GM19238 (cell line): ENCODE data around the gene CEP89.
"Not testable (repeated sequence)": the region's sequence is repeated elsewhere in the genome, so short reads cannot be mapped to it uniquely, and the experiment has no call there.

ENCODE experiments used
- DNase-seq: peaks from one replicate; pipeline ENCODE4 v3.0.0; 2011; ENCODE audit warnings: low spot score; ENCODE audit not compliant: insufficient read length

Gene CEP89

DNA sequence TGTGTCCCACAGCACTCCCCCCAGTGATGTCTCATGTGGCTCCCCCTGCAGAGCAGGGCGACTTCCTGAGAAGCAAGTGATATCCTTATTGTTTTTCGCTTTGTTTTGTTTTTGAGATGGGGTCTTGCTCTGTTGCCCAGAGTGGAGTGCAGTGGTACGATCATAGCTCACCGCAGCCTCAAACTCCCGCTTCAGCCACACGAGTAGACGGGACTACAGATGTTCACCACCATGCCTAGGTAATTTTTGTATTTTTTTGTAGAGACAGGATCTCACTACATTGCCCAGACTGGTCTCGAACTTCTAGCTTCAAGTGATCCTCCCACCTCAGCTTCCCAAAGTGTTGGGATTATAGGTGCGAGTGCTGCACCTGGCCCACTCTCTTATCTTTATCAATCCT, 5.0 kb downstream of the CEP89 start:
- no peak for DNase-seq

DNA sequence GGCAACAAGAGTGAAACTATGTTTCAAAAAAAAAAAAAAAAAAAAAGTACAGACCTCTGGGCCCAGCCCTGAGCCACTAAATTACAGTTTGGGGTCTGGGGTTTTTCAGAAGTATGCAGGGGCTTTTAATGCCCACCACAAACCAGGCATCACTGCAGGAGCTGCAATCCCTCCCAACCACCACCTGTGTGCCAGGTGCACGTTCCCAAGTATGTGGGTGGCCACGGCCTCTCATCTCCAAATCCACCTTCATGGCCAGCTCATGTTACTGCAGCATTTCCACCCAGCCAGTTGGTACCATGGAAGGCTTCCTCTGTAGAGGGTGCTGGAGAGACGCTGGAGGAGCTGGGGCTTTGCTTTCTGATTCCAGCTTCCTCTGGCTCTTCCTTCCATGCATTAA, 26.5 kb downstream of the CEP89 start:
- no peak for DNase-seq

DNA sequence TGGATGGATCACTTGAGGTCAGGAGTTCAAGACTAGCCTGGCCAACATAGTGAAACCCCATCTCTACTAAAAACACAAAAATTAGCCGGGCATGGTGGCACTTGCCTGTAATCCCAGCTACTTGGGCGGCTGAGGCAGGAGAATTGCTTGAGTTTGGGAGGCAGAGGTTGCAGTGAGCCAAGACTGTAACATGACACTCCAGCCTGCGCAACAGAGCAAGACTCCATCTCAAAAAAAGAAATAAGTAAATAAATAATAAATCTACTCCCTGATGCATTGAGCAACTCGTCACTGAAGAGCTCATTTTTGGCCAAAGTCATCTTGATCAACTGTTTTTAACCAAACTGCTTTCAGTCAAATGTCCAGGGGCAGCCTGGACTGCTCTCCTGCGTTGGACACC, 30.5 kb downstream of the CEP89 start:
- DNase-seq, result not testable (repeated sequence)

DNA sequence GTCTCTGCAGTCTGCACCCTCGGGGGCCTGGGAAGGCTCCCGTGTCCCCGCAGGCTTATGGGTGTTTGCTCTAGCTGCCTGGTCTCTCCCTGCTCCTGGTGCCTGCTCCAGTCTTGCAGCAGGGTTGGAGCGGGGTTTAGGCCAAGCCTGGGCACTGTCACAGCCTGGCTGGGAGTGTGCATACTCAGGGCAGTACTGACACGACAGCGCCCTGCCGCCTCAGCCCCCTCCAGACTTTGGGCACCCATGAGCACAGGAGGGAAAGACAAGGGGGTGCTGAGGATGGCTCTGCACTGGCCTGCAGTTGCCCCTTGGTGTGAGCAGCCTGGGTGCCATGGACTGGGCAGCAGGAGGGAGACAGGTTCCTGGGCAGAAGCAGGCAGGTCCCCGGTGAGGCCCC, 35.7 kb downstream of the CEP89 start:
- no peak for DNase-seq

DNA sequence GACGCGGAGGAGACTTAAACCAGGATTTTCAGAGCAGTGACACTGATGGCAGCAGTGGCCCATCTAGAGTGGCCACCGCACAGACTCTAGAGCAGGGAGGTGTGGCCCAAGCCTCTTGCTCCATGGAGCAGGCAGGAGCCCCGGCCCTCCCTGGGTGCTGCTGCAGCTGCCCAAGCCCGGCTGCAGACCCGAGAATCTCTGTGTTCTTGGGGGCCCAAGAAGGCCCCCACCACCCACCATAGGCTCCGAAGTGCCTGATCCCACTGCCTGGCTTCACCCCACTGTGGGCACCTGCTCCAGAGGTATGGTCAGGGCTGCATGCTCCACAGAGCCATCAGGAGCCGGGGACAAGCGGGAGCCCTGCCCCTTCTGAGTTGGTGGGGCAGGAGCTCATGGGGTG, 36.1 kb downstream of the CEP89 start:
- DNase-seq, result no peak

DNA sequence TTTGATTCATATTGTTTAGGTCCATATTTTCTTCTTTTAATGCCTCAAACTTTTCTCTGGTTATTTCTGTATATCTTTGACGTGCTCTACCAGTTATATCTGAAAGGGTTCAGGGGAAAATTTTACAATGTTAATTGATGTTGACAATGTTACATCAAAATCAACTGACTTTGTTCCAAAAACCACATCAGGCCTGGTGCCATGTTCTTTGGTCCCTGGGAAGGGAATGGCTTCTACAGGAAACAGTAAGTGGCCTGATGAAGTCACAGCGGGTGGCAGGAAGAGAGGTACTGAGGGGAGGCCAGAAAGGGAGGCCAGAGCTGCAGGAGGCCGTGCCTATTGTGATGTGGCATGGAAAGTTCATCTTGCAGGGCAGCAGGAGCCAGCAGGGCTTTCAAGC, 38.2 kb downstream of the CEP89 start:
- DNase-seq, result no peak

DNA sequence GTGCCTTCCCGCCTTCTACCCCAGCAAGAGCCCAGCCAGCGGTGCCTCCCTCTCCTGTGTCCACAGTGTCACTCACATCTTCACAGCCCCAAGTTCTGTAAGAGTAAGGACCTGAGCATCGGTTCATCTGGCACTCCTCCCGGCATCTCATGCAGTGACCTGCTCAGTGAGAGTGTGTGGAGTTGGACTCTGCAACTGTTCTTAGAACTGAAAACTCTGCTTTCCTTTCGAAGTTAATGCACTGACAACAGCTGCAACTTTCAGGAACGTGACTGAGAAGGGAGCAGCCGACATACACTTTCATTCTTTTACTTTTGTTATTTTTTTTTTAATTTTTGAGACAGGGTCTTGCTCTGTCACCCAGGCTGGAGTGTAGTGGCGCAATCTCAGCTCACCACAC, 41.2 kb downstream of the CEP89 start:
- DNase-seq, result no peak

DNA sequence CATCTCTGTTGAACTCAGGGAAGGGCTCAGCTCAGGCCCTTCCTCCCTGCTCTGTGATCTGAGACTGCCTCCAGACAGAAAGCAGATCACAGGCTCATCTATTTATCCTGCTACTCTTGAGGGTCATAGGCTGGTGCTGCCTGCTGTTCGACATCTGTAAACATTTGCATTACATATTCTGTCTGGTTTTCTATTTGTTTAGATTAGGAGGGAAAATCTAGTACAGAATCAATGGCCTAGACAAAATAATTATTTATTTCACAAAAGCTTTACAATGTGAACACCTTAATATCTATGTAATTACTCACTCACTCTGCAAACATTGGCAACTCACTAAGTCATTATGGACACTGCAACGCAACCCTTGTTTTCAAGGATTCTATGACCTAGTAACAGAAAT, 43.0 kb downstream of the CEP89 start:
- DNase-seq, result no peak

DNA sequence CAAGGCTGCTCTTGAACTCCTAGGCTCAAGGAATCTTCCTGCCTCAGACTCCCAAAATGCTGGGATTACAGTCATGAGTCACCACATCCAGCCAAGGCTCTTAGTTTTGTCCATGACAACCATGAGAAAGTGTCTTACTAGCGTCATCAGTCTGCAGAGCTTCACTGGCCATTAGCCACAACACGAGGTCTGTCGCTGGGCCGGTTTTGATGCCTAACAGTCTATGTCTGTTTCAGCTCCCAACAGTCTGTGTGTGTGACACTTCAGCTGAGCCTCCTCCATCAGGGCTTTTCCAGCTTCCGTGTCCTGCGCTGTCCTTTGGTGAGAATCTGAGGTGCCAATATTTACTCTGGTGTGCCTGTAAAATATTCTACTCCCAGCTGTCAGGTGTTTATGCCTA, 47.6 kb downstream of the CEP89 start:
- no peak for DNase-seq

DNA sequence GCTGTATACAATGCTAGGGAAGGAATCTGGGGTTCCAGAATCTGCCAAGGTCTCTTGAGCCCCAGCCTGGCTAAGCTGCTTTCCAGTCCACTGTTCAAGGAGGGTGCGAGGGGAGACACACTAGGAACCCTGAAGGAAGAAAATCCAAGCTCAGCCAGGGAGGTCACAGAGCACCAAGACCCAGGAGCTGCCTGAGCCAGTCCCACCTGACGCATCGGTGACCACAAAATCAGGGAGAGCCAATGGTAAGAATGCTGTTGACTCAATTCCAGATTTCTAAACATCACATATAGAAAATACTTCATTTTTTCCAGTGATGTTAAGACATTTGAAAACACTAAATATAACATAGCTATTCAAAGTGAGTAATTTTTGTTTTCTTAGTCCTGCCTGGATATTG, 50.1 kb downstream of the CEP89 start:
- no peak for DNase-seq

DNA sequence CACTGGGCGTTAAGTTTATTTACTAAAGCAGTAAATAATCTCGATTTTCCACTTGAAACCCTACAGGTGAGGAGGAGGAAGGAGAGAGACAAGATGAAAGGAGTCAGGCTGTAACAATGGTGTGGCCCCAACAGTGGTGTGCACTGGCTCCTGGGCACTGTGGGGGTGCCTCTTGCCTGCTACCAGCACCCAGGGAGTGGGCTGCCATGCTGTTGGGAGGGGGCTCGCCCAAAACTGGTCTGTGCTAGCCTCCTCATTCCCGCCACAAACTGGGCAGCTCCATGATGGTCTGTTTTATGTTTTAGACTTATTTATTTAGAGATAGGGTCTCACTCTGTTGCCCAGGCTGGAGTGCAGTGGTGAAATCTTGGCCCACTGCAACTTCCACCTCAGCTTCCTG, 52.4 kb downstream of the CEP89 start:
- no peak for DNase-seq

DNA sequence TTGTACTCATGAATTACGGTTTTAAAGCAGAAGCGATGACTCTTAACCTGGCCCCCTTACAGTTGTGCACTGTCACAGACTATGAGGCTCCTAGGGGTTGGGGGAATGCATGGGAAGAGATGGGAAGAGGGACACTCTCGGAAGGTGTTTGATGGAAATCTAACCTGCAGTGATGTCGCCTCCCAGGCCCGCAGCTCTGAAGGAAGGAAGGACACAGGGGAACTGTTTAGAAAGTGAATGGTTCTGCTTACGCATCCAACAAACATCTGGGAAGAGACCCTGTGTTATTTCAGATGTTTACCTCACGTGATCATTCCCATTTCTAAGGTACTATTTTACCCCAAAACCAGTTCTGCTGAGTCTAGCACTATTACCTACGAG, 54.2 kb downstream of the CEP89 start:
- DNase-seq, result no peak

DNA sequence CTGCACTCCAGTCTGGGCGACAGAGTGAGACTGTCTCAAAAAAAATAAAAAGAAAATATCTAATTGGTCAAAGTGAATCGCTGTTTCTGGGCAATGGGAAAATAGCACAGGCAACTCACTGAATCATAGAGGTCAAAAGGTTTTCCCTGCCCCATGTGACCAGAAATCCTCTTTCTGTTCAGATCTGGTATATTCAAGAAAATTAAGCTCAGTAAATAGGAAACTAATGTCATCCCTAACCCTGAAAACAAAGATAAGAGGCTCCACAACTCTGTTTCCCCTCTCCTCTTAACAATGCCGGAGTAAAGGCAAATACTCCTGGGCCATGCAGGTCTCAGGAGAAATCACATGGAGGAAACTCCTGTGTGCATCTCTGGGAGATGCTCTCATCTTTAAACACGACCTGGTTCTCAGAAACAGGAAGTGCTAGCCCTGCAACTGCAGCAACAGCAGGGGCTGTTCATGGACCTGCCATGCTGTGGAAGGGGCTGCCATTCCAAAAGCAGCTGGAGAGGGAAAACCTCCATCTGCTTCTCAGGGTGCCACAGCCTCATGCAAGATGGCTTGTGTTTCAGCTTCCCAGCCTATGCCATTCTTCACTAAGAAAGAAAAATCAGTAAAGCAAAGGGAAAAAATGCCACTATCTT, 54.7 kb downstream of the CEP89 start:
- DNase-seq, result no peak

DNA sequence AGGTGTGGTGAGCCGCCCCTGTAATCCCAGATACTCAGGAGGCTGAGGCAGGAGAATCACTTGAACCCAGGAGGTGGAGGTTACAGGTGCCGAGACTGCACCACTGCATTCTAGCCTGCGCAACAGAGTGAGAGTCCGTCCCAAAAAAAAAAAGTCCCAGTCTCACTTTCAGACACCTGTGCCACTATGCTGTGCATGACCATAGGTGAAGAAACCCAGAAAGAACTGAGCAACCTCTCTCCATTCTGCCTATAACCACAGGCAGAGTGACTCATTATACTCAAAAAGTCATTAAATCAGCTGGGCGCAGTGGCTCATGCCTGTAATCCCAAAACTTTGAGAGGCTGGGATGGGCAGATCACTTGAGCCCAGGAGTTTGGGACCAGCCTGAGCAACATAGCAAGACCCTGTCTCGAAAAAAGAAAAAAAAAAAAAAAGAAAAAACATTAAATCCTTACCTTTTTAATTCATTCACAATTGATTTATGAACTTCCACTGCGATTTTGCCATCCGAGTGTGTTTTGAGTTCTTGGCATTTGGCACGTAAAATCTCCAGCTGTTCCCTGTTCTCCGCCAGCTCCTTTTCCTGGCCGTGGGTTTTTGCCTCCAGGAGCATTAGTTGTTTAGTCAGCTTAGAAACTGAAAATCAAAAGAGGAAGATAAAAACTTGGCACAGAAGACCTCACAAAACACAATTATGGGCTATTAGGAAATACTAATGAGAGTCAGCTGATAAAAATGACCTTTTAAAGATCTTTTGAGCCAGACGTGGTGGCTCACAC, 56.7 kb downstream of the CEP89 start:
- DNase-seq, result no peak

DNA sequence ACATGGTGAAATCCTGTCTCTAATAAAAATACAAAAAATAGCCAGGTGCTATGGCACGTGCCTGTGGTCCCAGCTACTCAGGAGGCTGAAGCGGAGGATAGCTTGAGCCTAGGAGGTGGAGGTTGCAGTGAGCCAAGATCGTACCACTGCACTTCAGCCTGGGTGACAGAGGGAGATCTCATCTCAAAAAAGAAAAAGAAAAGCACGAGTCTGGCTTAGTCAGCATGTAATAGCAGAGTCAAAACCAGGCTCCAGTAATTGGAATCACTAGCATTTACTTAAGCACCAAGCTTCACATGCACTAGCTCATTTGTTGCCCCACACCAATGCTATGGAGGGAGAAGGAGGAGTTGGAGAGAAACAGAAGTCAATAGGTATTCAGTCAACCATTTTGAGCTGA, 60.3 kb downstream of the CEP89 start:
- DNase-seq, result no peak

DNA sequence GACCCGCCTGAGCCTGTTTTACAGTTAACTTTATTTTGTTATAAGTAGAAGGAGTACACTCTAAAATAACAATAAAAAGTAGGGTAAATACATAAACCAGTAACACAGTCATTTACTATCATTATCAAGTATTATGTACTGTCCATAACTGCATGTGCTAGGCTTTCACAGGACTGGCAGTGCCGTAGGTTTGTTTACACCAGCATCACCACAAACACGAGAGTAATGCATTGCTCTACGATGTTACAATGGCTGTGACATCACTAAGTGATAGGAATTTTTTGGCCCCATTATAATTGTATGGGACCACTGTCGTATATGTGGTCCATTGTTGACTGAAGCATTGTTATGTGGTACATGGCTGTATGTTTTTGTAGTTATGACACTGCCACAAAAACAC, 60.9 kb downstream of the CEP89 start:
- no peak for DNase-seq

DNA sequence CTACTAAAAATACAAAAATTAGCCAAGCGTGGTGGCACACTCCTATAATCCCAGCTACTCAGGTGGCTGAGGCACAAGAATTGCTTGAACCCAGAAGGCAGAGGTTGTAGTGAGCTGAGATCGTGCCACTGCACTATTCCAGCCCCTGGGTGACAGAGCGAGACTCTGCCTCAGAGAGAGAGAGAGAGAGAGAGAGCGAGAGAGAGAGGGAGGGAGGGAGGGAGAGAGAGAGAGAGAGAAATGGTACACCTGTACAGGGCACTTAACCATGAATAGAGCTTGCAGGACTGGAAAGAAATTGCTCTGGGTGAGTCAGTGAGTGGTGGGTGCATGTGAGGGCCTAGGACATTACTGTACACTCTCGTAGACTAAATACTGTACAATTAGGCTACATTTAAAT, 61.7 kb downstream of the CEP89 start:
- DNase-seq, result no peak

DNA sequence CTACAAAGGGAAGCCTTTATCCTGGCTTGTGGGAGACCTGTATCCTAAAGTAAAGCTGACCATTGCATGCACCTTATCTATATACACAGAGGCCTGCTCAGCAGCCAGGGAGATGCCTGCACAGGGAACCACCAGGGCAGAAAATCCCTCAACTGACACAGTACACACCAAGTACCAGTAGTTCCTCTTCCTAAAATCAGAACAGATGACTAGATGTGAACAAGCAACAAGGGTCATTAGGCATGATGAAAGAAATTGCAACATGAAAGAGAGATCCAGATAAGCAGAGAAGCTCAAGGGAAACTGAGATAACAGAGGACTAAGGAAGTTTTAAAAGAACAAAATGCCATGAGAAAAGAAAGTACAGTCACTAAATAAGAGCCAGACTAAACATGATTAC, 62.5 kb downstream of the CEP89 start:
- no peak for DNase-seq

DNA sequence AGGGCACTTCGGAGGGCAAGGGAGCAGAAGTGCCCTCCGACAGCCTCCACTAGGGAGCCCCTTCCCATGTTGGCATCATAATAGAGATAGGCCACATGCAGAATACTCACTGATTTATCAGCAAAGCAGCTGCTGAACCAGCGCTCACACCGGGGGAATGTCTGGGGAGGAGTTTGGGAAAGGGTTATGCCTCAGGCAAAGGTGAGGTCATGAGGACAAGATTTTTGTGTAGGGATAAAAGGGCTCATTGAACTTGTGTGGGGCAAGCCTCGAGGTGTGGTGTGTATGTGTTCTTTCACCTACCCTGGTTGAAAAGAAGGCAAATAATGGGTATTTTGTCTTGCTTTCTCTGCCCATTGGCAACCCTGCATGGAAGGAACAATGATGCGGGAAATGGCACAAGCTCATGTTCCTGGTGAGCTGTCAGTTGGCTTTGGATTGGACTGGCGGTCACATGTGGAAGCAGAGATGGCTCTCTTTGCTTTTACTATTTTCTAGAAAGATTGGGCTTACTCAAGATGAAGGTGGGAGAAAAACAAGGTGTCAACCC, 63.0 kb downstream of the CEP89 start:
- DNase-seq, result no peak

DNA sequence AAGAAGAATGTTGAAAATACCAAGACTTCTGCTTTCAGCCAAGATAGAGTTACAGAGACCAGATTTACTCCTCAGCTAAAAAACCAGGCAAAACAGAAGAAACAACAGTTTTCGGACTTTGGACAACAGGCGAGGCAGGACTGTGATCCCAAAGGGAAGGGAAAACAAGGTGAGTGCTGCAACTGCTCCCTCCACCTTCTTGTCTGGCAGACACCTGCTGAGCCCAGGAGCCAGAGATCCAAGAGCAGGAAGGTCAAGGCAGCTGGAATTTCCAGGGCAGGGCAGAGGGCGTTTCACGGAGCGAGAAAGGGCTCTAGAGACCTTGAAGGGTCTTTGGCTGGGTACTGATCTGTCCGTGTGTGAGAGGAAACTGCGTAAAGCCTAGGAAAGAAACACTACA, 69.3 kb downstream of the CEP89 start:
- no peak for DNase-seq

DNA sequence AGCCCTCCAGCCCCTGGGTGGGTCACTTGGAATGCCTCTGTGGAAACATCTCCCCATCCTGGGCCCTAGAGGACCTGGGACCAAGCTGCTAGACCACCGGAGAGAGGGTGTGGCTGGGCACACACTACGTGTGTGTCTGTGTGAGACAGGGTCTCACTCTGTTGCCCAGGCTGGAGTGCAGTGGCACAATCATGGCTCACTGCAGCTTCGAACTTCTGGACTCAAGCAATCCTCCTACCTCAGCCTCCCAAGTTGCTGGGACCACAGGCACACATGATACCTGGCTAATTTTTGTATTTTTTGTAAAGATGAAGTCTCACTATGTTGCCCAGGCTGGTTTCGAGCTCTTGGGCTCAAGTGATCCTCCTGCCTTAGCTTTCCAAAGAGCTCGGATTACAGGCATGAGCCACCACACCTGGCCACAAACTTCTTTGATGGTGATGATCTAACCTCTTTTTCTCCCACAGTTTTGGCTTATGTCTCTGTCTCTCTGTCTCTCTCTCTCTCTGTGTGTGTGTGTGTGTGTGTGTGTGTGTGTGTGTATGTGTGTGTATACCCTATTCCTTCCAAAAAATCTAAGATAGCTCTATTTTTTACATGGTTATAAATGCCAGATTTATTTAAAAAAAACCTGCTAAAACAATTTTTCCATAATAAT, 70.1 kb downstream of the CEP89 start:
- no peak for DNase-seq

DNA sequence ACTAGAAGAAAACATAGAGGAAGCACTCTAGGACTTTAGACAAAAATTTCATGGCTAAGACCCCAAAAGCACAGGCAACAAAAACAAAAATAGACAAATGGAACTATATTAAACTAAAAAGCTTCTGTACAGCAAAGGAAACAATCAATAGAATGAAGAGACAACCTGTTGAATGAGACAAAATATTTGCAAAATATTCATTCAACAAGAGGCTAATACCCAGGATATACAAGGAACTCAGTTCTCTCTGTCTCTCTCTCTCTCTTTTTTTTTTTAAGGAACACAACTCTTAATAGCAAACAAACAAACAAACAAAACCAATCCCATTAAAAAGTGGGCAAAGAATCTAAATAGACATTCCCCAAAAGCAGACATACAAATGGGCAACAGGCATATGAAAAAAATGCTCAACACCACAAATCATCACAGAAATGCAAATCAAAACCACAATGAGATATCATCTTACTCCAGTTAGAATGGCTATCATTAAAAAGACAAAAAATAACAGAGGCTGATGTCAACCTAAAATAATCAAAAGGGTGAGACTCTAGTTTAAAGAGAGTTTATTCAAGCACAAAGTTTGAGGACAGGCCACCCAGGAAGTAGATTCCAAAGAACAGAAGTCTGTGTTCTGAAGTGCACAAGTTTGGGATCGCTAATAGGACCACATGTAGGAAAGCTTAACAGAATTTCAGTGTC, 75.1 kb downstream of the CEP89 start:
- DNase-seq, result no peak
